Tongue (tissue), 2 donors: Measurements from ENCODE around the gene CASQ1. TPM values are rescaled to one million over a fixed set of nuclear protein-coding genes. Genes with fewer than 3 reads are reported as not detected.

ENCODE experiments used
- DNase-seq: peaks from one replicate; pipeline ENCODE4 v3.0.0-alpha.2; 2015
- total RNA-seq: library from RNA; depleted of rRNA; stranded (reverse); fragments of >200 nt; gene quantifications from one replicate; pipeline ENCODE4 v1.2.3, GENCODE V29; 2014

Gene CASQ1
- total RNA-seq, 1 donor from 2014 or later = 831 TPM

- peak; percentile 43 for DNase-seq
Measured at GRCh38 chr1:160168609-160169369, 21.6 kb upstream of the CASQ1 start.

- DNase-seq = no peak
Measured at GRCh38 chr1:160169553-160170399, 20.6 kb upstream of the CASQ1 start.

GRCh38 chr1:160171354-160171753, 19.0 kb upstream of the CASQ1 start:
- no peak for DNase-seq

GRCh38 chr1:160171980-160172379, 18.4 kb upstream of the CASQ1 start:
- no peak for DNase-seq

- DNase-seq = no peak
Measured at GRCh38 chr1:160177231-160177630, 13.1 kb upstream of the CASQ1 start.

- no peak for DNase-seq
Measured at GRCh38 chr1:160177667-160178066, 12.7 kb upstream of the CASQ1 start.

- DNase-seq = no peak
Measured at GRCh38 chr1:160178731-160179130, 11.6 kb upstream of the CASQ1 start.

- DNase-seq = no peak
Measured at GRCh38 chr1:160179336-160179735, 11.0 kb upstream of the CASQ1 start.

GRCh38 chr1:160186246-160186645, 4.1 kb upstream of the CASQ1 start:
- DNase-seq = no peak

GRCh38 chr1:160186729-160187128, 3.6 kb upstream of the CASQ1 start:
- no peak for DNase-seq

GRCh38 chr1:160187407-160187806, 3.0 kb upstream of the CASQ1 start:
- DNase-seq = no peak

- DNase-seq = no peak
Measured at GRCh38 chr1:160188341-160188740, 2.0 kb upstream of the CASQ1 start.

- no peak for DNase-seq
Measured at GRCh38 chr1:160191756-160192155, 1.4 kb downstream of the CASQ1 start.

- no peak for DNase-seq
Measured at GRCh38 chr1:160192234-160192633, 1.9 kb downstream of the CASQ1 start.

- peak; percentile 96 for DNase-seq
Measured at GRCh38 chr1:160193091-160193819, 2.9 kb downstream of the CASQ1 start.

- DNase-seq = no peak
Measured at GRCh38 chr1:160193832-160194736, 3.7 kb downstream of the CASQ1 start.

GRCh38 chr1:160194737-160195059, 4.3 kb downstream of the CASQ1 start:
- no peak for DNase-seq

- no peak for DNase-seq
Measured at GRCh38 chr1:160196143-160196542, 5.8 kb downstream of the CASQ1 start.

- peak; percentile 54 for DNase-seq
Measured at GRCh38 chr1:160197231-160197630, 6.9 kb downstream of the CASQ1 start.

GRCh38 chr1:160200786-160201185, 10.4 kb downstream of the CASQ1 start:
- no peak for DNase-seq

GRCh38 chr1:160204526-160205241, 14.3 kb downstream of the CASQ1 start:
- DNase-seq = no peak
